Activated T-cell treated with anti-CD3 and anti-CD28 coated beads, Interleukin-2, amount 50 U/mL, for 72 hours (primary cell): ENCODE results near the gene TEX2. TPM values are rescaled to one million over a fixed set of nuclear protein-coding genes. Genes with fewer than 3 reads are reported as not detected.
"Not testable (repeated sequence)": the region's sequence is repeated elsewhere in the genome, so short reads cannot be mapped to it uniquely, and the experiment has no call there.

Experiments used
- ATAC-seq, 2 donors: fragments of 150-1000 bp; cut with Tn5 transposase; replicated peaks in 1 of 2; 2 replicates each; pipeline ENCODE4 v1.10.0; 2021; ENCODE audit warnings: moderate library complexity in 2 of 2, mild to moderate bottlenecking in 1 of 2
- DNase-seq, 2 donors: peaks; one replicate each; pipeline ENCODE4 v3.0.0; 2021 to 2022; ENCODE audit warnings: mixed read lengths in 1 of 2
- H3K27ac Mint-ChIP-seq: one replicate; pipeline ENCODE4 v1.8.0; 2022; ENCODE audit warnings: mild to moderate bottlenecking, moderate library complexity, mixed read lengths
- H3K27me3 Mint-ChIP-seq: one replicate; pipeline ENCODE4 v1.8.0; 2022; ENCODE audit warnings: low read depth, mixed read lengths
- H3K36me3 Mint-ChIP-seq, 2 donors: one replicate each; pipeline ENCODE4 v1.8.0; 2022; ENCODE audit warnings: mixed read lengths in 2 of 2, mild to moderate bottlenecking in 1 of 2; ENCODE audit not compliant: insufficient read depth in 2 of 2
- H3K4me1 Mint-ChIP-seq: one replicate; pipeline ENCODE4 v1.8.0; 2022; ENCODE audit warnings: low read depth, mixed read lengths
- H3K4me3 Mint-ChIP-seq, 2 donors: one replicate each; pipeline ENCODE4 v1.8.0; 2022; ENCODE audit warnings: mild to moderate bottlenecking in 2 of 2, mixed read lengths in 2 of 2, moderate library complexity in 2 of 2
- H3K9me3 Mint-ChIP-seq, 2 donors: one replicate each; pipeline ENCODE4 v1.8.0; 2022; ENCODE audit warnings: mixed read lengths in 2 of 2
- total RNA-seq, 2 donors: library from RNA; stranded (reverse); gene quantifications; one replicate each; pipeline ENCODE4 v1.2.3, GENCODE V29; 2022

The TEX2 gene
- total RNA-seq, 2 donors from 2014 or later = 10.5 to 15.7 TPM

DNA sequence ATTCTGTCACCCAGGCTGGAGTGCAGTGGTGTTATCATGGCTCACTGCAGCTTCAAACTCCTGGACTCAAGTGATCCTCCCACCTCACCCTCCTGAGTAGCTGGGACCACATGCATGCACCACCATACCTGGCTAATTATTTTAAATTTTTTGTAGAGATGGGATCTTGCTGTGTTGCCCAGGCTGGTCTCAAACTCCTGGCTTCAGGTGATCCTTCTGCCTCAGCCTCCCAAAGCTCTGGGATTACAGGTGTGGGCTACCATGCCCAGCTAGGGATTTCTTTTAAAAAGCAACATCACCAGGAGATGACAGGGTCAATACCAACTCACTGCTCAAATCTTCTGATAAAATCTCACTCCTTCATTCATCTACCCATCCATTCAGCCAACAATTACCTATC, 54.4 kb downstream of the TEX2 start:
- H3K4me3 Mint-ChIP-seq, ATAC-seq, DNase-seq, H3K36me3 Mint-ChIP-seq, H3K27me3 Mint-ChIP-seq, H3K27ac Mint-ChIP-seq, H3K9me3 Mint-ChIP-seq: not testable (repeated sequence)
- H3K4me1 Mint-ChIP-seq = peaks cover 21% of the 10 kb centered on the region

DNA sequence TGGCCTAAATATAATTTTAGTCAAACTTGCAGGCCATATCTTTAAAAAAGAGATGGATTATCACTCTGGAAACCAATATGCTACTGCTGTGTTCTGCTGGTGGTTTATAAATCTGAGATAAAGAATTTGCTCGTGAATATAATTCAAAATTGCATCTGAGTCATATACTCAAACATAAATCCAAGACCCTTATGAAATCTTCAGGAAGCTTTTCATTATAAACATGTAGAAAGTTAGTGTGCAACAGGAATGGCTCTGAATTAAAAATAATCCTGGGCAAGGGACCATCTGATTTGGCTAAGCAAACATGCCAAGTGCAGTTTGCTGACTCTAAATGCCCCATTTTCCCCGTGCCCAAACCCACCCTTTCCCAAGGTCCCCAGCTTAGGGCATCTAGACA, 57.3 kb downstream of the TEX2 start:
- Mint-ChIP-seq H3K36me3 (no peaks in the 10 kb centered on the region), H3K4me3 (no peak overlapping the region), H3K4me1 (peaks cover 45% of the 10 kb centered on the region), H3K9me3 (no peaks in the 10 kb centered on the region), H3K27me3 (no peaks in the 10 kb centered on the region), H3K27ac (no peak overlapping the region)
- DNase-seq (no peak), ATAC-seq (no peak)

DNA sequence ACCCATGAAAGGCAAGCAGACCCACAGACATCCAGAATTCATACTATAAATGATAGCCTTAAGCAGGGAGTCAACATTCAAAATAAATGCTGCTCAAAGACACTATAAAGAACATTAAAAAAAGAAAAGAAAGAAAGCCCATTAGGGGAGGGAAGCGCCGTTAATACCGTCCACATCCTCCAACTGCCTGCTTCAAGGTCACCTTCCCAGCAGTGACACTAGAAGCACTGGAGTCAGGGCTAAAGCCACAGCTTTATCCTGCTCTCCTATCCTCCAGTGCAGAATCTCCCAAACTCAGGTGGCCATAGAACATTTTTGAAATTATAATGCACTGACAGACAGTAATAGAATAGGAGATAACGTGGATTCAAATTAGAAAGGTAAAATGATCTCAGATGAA, 59.4 kb downstream of the TEX2 start:
- Mint-ChIP-seq H3K36me3 (peaks cover 0 to under 1% of the 10 kb centered on the region in 2 donors), H3K4me3 (no peak overlapping the region), H3K27ac (no peak overlapping the region), H3K4me1 (peaks cover 43% of the 10 kb centered on the region), H3K9me3 (no peaks in the 10 kb centered on the region), H3K27me3 (no peaks in the 10 kb centered on the region)
- DNase-seq = no peak
- ATAC-seq = no peak

DNA sequence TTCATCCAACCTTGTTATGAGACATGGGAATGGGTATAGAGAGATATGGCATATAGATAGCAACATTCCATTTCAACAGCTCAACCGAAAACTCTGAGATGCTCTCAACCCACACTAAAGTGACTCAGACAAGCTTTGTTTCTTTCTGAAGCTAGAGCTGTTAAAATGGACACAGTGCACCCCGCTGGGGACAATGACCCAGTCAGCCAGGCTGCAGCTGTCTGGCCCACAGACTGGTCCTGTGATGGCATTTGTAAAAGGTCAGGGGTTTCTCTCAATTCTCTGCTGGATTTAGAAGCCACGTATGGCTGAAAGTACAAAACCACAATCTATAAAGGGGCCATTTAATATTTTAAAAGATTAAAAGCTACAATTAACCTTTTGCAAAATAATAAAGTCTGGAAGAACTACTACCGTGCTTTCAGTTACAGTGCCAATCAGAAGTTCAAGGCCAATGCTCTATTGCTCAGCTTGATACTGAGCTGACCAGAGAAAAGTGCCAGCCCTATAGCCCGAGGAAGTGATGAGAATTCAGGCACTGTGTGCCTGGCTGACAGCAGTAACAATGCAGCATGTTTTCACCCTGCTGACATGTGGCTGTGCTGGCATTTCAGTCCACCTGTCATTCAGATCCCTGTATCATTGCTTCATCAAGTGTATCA, 60.2 kb downstream of the TEX2 start:
- H3K36me3 Mint-ChIP-seq = peaks cover 0 to 2% of the 10 kb centered on the region in 2 donors
- H3K9me3 Mint-ChIP-seq = no peaks in the 10 kb centered on the region
- no peak overlapping the region for H3K27ac Mint-ChIP-seq
- peaks cover 43% of the 10 kb centered on the region for H3K4me1 Mint-ChIP-seq
- no peaks in the 10 kb centered on the region for H3K27me3 Mint-ChIP-seq
- peak overlapping the region in 1 of 2 donors; percentile 4 for H3K4me3 Mint-ChIP-seq
- DNase-seq (peak in 1 of 2 donors; percentile 5), ATAC-seq (peak; percentile 44 to 46)

DNA sequence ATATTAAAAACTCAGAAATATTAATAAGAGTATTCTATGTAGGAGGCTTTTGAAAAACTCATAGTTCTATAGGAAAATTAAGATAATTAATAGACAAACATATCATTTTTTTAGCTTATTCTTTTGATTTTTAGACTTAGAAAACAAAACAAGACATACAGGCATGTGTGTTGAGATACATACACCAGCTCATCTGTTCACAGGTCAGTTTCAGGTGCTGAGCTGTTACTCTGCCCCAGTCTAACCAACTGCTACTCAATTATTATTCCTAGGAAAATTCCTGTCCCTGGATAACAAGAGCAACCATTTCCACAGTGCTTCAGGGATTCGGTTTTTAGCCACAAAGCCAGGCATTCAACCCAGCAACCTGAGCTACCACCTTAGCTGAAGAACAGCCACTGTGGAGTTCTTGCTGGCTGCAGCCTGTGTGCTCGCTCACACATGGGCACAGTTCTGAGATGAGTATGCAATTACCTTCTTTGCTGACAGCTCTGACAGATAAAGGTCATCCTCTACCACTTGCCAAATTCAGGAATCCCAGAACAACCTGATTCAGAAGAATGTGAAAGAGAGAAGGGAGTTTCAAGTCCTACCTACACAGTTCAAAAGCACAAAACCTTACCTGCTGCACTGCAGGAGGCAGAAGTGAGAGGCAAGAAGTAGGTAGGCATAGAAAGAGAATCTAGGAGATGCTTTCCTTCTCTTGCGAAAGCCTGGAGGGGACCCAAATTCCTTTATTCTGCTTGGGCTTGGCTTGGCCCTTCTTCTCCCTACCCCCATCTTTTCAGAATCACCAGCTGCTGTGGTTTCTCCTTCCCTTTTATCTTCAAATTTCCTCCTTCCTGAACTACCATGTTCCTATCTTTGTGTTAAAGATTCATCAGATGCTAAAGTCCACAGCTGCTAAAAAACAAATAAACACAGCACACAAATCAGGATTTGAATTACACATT, 62.7 kb downstream of the TEX2 start:
- H3K9me3 Mint-ChIP-seq = no peaks in the 10 kb centered on the region
- H3K4me1 Mint-ChIP-seq = peaks cover 51% of the 10 kb centered on the region
- ATAC-seq (peak; percentile 96), DNase-seq (peak; percentile 34 to 42)
- peaks cover 2% of the 10 kb centered on the region in 2 donors for H3K36me3 Mint-ChIP-seq
- no peak overlapping the region for H3K27ac Mint-ChIP-seq
- H3K27me3 Mint-ChIP-seq = no peaks in the 10 kb centered on the region
- H3K4me3 Mint-ChIP-seq = peak overlapping the region; percentile 19 to 31

DNA sequence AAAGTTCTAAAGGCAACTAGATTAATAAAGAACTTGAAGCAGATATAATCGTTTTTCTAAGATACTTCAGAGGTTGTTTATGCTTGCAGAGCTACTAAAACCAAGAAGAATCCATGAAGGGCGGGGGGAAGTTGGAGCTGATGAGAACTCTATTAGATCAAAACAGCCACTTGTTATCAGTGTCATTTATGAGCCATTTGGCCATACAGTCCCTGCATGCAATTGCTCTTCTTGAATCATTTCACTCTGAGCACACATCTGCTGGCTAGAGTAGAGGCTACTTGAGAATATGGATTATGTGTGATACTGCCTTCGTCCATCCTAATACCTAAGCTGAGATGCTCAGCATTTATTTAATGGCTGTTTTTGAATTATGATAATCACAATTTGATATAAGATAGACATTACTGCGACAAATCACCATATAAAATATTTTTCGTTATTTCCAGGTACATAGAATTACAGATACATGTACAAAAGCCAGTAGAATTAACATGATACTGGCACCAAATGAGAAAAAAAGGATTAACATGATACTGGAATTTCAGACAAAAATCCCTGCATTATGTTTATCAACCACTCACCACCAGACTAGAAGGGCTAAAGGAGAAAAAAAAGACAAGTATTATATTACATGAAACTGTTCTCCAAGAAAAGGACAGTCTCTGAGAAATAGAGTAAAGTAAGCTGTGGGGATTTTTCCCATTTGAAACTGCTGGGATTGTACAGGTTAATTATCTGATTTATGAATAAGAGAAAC, 64.5 kb downstream of the TEX2 start:
- no peaks in the 10 kb centered on the region for H3K9me3 Mint-ChIP-seq
- no peak overlapping the region for H3K4me3 Mint-ChIP-seq
- H3K4me1 Mint-ChIP-seq = peaks cover 47% of the 10 kb centered on the region
- no peak overlapping the region for H3K27ac Mint-ChIP-seq
- no peak for ATAC-seq
- H3K36me3 Mint-ChIP-seq = peaks cover 2% of the 10 kb centered on the region in 2 donors
- DNase-seq = no peak
- no peaks in the 10 kb centered on the region for H3K27me3 Mint-ChIP-seq

DNA sequence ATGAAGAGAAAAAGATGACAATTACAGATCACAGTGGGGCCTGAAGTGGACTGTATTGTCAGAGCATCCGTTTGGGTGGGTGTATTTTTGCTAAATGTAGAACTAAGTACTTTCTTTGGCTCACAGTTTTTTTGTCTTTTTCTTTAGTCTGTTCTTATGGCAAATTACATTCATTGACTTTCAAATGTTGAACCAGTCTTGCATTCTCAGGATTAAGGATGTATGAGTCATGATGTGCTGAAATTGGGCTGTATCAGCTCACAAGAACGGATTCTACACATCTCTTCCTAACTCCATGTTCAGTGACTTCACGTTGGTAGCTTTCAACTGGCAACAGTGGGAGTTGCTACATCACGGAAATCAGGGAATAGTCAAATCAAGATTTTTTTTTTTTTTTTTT, 66.5 kb downstream of the TEX2 start:
- Mint-ChIP-seq H3K27ac (no peak overlapping the region), H3K4me1 (peaks cover 28% of the 10 kb centered on the region), H3K27me3 (no peaks in the 10 kb centered on the region), H3K9me3 (no peaks in the 10 kb centered on the region), H3K36me3 (peaks cover 2% of the 10 kb centered on the region in 2 donors), H3K4me3 (no peak overlapping the region)
- DNase-seq (no peak), ATAC-seq (no peak)

DNA sequence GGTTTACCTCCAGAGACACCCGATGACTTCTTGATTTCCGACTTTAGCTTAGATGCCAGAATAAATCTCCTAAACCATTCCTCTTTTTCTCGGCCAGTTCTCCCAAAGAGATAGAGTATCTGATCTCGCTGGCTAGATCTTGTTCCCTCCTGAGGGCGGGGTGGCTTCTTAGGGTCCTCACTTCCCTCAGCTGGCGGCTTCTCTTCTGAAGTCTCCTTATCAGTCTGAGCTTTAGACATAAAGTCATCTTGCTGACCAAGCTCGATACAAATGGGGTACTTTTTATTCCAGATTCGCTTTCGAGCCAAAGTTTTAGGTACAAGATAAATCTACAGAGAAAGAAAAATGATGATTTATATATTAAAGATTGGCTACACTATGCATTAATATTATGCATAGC, 69.5 kb downstream of the TEX2 start:
- Mint-ChIP-seq H3K4me1 (peaks cover 8% of the 10 kb centered on the region), H3K27ac (no peak overlapping the region), H3K4me3 (no peak overlapping the region), H3K27me3 (no peaks in the 10 kb centered on the region), H3K9me3 (no peaks in the 10 kb centered on the region), H3K36me3 (peaks cover under 1 to 2% of the 10 kb centered on the region in 2 donors)
- DNase-seq (no peak), ATAC-seq (no peak)

DNA sequence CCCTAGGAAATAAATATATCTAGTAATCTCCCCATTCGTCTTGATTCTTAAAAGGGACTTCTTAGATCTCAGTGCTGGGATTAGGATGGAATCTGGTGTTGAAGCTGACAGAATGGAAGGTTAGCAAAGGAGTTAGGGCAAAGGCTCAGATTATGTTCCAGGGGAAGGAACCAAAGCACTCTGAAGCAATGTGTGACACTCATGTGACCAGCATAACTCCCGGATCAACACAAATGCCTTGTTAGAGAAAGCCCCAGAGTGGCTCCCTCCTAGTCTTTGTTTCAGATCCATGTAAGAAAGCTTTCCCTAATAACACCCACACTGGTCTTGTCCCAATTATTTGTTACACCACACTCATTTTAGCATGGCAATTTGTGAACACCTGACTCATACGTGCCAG, 70.5 kb downstream of the TEX2 start:
- no peaks in the 10 kb centered on the region for H3K27me3 Mint-ChIP-seq
- H3K27ac Mint-ChIP-seq = no peak overlapping the region
- H3K4me3 Mint-ChIP-seq = no peak overlapping the region
- no peak for DNase-seq
- no peak for ATAC-seq
- no peaks in the 10 kb centered on the region for H3K9me3 Mint-ChIP-seq
- H3K4me1 Mint-ChIP-seq = peaks cover 8% of the 10 kb centered on the region
- peaks cover 0 to 2% of the 10 kb centered on the region in 2 donors for H3K36me3 Mint-ChIP-seq

DNA sequence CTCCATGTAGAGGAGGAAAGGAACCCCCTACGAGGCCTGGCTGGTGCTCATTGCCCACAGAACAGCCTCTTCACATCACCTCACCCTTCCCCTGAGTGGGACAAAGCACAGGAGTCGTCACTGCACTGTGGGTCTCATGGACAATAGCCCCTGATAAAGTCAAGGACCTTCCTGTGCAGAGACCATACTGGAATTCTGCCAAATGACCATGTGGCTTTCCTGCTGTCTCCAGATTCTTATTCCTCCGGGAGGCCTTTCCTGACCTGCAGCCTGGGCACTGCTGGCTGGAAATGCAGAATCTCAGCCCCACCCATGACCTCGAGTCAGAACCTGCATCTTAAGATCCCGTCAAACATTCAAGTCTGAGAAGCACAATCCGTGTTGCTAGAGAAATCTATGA, 72.6 kb downstream of the TEX2 start:
- Mint-ChIP-seq H3K27ac (no peak overlapping the region), H3K27me3 (no peaks in the 10 kb centered on the region), H3K9me3 (no peaks in the 10 kb centered on the region), H3K36me3 (no peaks in the 10 kb centered on the region), H3K4me1 (no peaks in the 10 kb centered on the region), H3K4me3 (no peak overlapping the region)
- DNase-seq = no peak
- ATAC-seq = no peak

DNA sequence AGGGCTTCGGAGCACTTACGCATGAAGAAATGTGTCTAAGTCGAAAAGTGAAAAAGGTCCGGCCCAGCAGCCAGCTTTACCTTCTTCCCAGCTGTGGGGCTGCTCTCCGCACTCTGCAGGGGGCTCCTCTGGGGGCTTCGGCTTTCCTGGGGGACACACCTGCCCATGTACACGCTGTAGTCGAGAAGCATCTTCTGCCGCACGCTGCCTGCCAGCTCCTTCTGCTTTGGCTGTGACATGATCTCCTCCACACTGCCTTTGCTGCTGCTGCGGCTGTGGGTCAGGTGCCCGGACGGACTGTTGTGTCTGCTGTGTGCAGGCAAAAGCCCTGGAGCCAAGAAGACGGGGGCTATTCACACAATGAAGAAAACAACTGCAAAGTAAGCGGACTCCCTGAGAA, 75.0 kb downstream of the TEX2 start:
- no peaks in the 10 kb centered on the region for H3K36me3 Mint-ChIP-seq
- H3K4me1 Mint-ChIP-seq = peaks cover 16% of the 10 kb centered on the region
- no peak for ATAC-seq
- H3K27ac Mint-ChIP-seq = no peak overlapping the region
- DNase-seq = no peak
- no peaks in the 10 kb centered on the region for H3K9me3 Mint-ChIP-seq
- H3K27me3 Mint-ChIP-seq = no peaks in the 10 kb centered on the region
- H3K4me3 Mint-ChIP-seq = no peak overlapping the region

DNA sequence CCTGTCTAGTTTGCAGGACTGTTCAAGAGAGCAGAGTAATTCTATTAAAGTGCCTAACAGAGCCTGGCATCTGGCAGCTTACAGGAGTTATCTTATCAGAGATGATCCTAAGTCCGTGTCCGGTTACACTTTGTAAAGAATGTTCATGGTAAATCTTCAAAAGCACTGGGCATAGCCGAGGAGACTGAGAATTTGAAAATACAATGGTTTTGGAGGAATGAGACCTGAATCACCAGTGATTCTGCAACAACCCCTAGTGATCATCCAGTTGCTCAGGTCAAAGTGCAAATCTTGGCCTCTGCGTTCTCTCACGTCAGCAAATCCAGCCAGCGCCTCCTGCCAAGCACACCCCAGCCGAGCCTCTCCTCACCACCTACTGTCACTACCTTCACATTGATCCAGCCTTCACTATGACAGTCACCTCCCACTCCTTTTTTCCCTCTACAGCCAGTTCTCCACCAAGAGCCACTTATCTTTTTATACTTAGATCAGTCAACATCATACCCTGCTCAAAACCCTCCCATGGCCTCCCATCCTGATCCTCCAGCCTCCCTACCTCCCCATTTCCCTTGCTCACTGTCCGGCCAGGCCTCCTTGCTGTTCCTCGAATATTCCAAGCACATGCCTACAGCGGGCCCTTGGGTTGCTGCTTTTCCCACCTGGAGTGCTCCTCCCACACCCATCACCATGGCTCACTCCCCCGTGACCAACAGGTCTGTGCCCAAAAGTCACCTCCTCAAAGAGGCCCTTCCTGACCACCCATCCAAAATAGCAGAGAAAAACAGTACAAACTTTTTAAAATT, 75.8 kb downstream of the TEX2 start:
- H3K9me3 Mint-ChIP-seq = no peaks in the 10 kb centered on the region
- no peak overlapping the region for H3K4me3 Mint-ChIP-seq
- no peak overlapping the region for H3K27ac Mint-ChIP-seq
- no peaks in the 10 kb centered on the region for H3K27me3 Mint-ChIP-seq
- peaks cover 16% of the 10 kb centered on the region for H3K4me1 Mint-ChIP-seq
- ATAC-seq (no peak), DNase-seq (no peak)
- H3K36me3 Mint-ChIP-seq = no peaks in the 10 kb centered on the region
